Measurements from ENCODE around the gene ASF1A. TPM values are rescaled to one million over a fixed set of nuclear protein-coding genes. Genes with fewer than 3 reads are reported as not detected.

The ASF1A gene
- total and polyA plus RNA-seq, 7 experiments from 2014 or later = 16.5 to 63.9 (median 48.5) TPM

DNA sequence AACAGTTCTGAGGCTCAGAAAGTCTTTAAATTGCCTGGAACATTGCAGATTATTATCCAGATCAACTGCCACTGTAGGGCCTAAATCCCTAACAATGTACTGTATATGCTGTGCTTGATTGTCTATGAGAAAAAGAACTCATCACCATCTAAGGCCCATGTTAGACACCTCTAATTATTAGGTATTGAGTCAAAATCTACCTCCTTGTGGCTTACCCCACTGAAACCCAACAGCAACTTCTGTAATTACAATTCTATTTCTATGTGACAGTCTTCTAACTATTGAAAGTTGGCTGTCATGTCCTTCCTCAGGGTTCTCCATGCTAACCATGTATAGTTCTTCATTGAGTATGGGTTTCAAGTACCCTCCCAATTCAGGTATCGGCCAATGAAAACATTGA is 27.1 kb downstream of the ASF1A start:
- Mint-ChIP-seq H3K4me3 (no peak overlapping the region), H3K27ac (peak overlapping the region in 2 of 9 donors; percentile 21 to 26), H3K27me3 (no peaks in the 10 kb centered on the region), H3K4me1 (peaks cover 0 to 15% (median 3%) of the 10 kb centered on the region in 7 donors), H3K9me3 (no peaks in the 10 kb centered on the region), H3K36me3 (peaks cover 8 to 59% (median 46%) of the 10 kb centered on the region in 5 donors)
- ATAC-seq (no peak), DNase-seq (no peak)
- Histone ChIP-seq H3K36me3 (ENCODE audit: control insufficient read depth in 2 of 3, insufficient read depth in 3 of 3, low read length in 3 of 3) (peaks cover 12 to 53% (median 20%) of the 10 kb centered on the region in 3 experiments), H3K9me3 (ENCODE audit: control insufficient read depth in 2 of 3, low read length in 3 of 3) (no peaks in the 10 kb centered on the region), H3K4me1 (ENCODE audit: control insufficient read depth in 2 of 2, insufficient read depth in 2 of 2, low read length in 2 of 2) (no peaks in the 10 kb centered on the region), H3K27me3 (ENCODE audit: control insufficient read depth in 2 of 2, insufficient read depth in 2 of 2, low read length in 2 of 2) (no peaks in the 10 kb centered on the region), H3K4me3 (ENCODE audit: low read length) (no peak overlapping the region), H3K27ac (ENCODE audit: low read depth, low read length) (no peak overlapping the region)
- ChIA-PET CTCF (no interaction called here), POLR2A (interaction anchor here (1.2 to 1.3 kb wide), 2 partner anchors 10 to 362 kb away, joined by 3 read pairs; no protein-coding TSS in a partner anchor)
- intact Hi-C loops (cut with micrococcal nuclease) = loop anchor here in 1 of 2 donors (2.0 kb wide), 1 partner anchor 14 kb away; no protein-coding TSS in a partner anchor

DNA sequence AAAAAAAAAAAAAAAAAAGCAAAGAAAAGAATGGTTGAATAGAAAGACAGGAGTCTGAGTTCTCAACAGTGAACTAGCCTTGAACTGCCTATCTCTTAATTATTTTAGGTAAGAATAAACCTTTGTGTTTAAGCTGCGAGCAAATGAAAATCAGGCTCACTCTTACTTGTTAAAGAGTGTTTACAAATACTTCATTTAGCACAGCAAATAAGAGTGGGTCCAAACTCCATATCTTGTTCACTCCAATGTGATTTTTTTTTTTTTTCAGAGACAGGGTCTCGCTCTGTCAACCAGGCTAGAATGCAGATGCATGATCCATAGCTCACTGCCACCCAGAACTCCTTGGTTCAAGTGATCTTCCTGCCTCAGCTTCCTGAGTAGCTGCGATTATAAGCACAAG is 29.1 kb downstream of the ASF1A start:
- Mint-ChIP-seq H3K4me3 (no peak overlapping the region), H3K9me3 (no peaks in the 10 kb centered on the region), H3K27me3 (no peaks in the 10 kb centered on the region), H3K27ac (no peak overlapping the region), H3K36me3 (peaks cover 8 to 64% (median 47%) of the 10 kb centered on the region in 5 donors), H3K4me1 (peaks cover 0 to 22% (median 4%) of the 10 kb centered on the region in 7 donors)
- no peak overlapping the region for H3K4me3 ChIP-seq (ENCODE audit: low read length)
- no peaks in the 10 kb centered on the region for H3K4me1 ChIP-seq (ENCODE audit: control insufficient read depth in 2 of 2, insufficient read depth in 2 of 2, low read length in 2 of 2)
- H3K36me3 ChIP-seq (ENCODE audit: control insufficient read depth in 2 of 3, insufficient read depth in 3 of 3, low read length in 3 of 3) = peaks cover 12 to 46% (median 20%) of the 10 kb centered on the region in 3 experiments
- H3K9me3 ChIP-seq (ENCODE audit: control insufficient read depth in 2 of 3, low read length in 3 of 3) = no peaks in the 10 kb centered on the region
- no peak overlapping the region for H3K27ac ChIP-seq (ENCODE audit: low read depth, low read length)
- intact Hi-C loops (cut with micrococcal nuclease) = no loop called here
- DNase-seq (no peak), ATAC-seq (no peak)
- POLR2A ChIA-PET = no interaction called here
- CTCF ChIA-PET = interaction anchor here (0.7 kb wide), 1 partner anchor 11 kb away, joined by 3 read pairs; no protein-coding TSS in a partner anchor
- H3K27me3 ChIP-seq (ENCODE audit: control insufficient read depth in 2 of 2, insufficient read depth in 2 of 2, low read length in 2 of 2) = no peaks in the 10 kb centered on the region

DNA sequence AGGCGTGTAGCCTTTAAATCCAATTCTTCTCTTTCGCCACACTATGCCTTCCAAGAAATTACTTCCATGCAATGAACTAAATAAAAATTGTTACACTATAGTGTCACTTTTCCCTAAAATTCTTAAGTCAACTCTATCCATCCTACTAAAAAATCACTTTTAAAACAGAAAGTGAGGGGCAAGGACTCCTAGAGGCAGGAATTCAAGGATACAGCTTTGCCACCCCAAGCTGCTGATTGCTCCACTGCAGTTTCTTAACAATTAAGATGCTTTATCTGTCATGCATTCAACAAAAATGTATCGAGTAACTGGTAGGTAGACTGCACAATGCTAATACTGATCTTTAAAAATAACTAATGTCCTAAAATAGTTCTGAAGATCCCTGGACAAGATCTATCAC is 36.7 kb downstream of the ASF1A start:
- CTCF ChIA-PET = no interaction called here
- peaks cover 3 to 30% (median 28%) of the 10 kb centered on the region in 5 donors for H3K36me3 Mint-ChIP-seq
- Histone ChIP-seq H3K27ac (ENCODE audit: low read depth, low read length) (no peak overlapping the region), H3K27me3 (ENCODE audit: control insufficient read depth in 2 of 2, insufficient read depth in 2 of 2, low read length in 2 of 2) (no peaks in the 10 kb centered on the region), H3K9me3 (ENCODE audit: control insufficient read depth in 2 of 3, low read length in 3 of 3) (no peaks in the 10 kb centered on the region), H3K4me1 (ENCODE audit: control insufficient read depth in 2 of 2, insufficient read depth in 2 of 2, low read length in 2 of 2) (peaks cover 4 to 8% of the 10 kb centered on the region in 2 donors), H3K36me3 (ENCODE audit: control insufficient read depth in 2 of 3, insufficient read depth in 3 of 3, low read length in 3 of 3) (peaks cover 0 to 17% (median 0%) of the 10 kb centered on the region in 3 experiments), H3K4me3 (ENCODE audit: low read length) (no peak overlapping the region)
- ATAC-seq (no peak), DNase-seq (no peak)
- H3K4me1 Mint-ChIP-seq = peaks cover 15 to 48% (median 34%) of the 10 kb centered on the region in 7 donors
- no peak overlapping the region for H3K4me3 Mint-ChIP-seq
- intact Hi-C loops (cut with micrococcal nuclease) = loop anchor here (10.0 kb wide), 4 partner anchors 366 to 1446 kb away; partner anchors contain the start of genes DCBLD1 (in 1 of the 2), MAN1A1 (in 1 of the 2) and NUS1 (in 1 of the 2)
- POLR2A ChIA-PET = no interaction called here
- no peaks in the 10 kb centered on the region for H3K27me3 Mint-ChIP-seq
- H3K9me3 Mint-ChIP-seq = no peaks in the 10 kb centered on the region
- no peak overlapping the region for H3K27ac Mint-ChIP-seq

DNA sequence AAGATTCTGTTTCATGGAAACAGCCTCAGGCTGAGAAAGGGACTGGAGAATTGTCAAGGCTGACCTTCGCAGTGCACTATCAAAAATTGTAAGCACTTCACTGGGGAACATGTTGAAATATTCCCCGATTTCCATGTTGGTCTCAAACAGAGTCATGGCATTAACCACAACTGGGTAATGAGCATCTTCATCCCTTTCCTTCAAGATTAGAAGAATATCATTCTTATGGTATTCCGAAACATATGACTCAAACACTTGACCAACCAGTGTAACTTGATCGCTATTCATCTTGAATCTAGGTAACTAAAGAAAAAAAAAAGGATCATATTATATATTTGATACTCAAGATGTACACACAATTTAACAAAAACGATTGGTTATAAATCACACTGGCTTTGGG is 37.5 kb downstream of the ASF1A start:
- no peak overlapping the region for H3K4me3 ChIP-seq (ENCODE audit: low read length)
- ChIA-PET POLR2A (no interaction called here), CTCF (no interaction called here)
- Mint-ChIP-seq H3K4me1 (peaks cover 21 to 45% (median 36%) of the 10 kb centered on the region in 7 donors), H3K9me3 (no peaks in the 10 kb centered on the region), H3K36me3 (peaks cover 0 to 27% (median 25%) of the 10 kb centered on the region in 5 donors), H3K27ac (no peak overlapping the region), H3K4me3 (no peak overlapping the region), H3K27me3 (no peaks in the 10 kb centered on the region)
- H3K4me1 ChIP-seq (ENCODE audit: control insufficient read depth in 2 of 2, insufficient read depth in 2 of 2, low read length in 2 of 2) = peaks cover 4 to 8% of the 10 kb centered on the region in 2 donors
- no peak overlapping the region for H3K27ac ChIP-seq (ENCODE audit: low read depth, low read length)
- DNase-seq = no peak
- intact Hi-C loops (cut with micrococcal nuclease) = loop anchor here (10.0 kb wide), 4 partner anchors 367 to 1447 kb away; partner anchors contain the start of genes DCBLD1 (in 1 of the 2), MAN1A1 (in 1 of the 2) and NUS1 (in 1 of the 2)
- H3K27me3 ChIP-seq (ENCODE audit: control insufficient read depth in 2 of 2, insufficient read depth in 2 of 2, low read length in 2 of 2) = no peaks in the 10 kb centered on the region
- H3K9me3 ChIP-seq (ENCODE audit: control insufficient read depth in 2 of 3, low read length in 3 of 3) = no peaks in the 10 kb centered on the region
- no peak for ATAC-seq
- peaks cover 0 to 17% (median 0%) of the 10 kb centered on the region in 3 experiments for H3K36me3 ChIP-seq (ENCODE audit: control insufficient read depth in 2 of 3, insufficient read depth in 3 of 3, low read length in 3 of 3)

DNA sequence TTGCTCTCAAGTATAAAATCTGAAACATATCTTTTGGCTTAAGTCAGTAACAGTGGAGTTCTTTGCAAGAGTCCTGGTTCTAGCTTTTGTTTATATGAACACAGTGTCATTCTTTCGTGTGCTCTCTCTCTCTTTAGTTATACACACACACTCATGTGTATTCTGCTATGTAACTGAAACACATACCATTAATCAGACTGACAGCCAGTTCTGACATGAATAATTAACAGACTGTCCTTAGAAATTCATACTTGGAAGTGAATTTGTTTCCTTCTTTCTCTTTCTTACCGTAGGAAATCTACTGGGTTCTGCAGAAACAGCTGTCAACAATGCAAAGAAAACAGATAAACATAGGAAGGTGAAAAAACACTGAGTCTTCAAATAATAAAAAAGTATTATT is 38.5 kb downstream of the ASF1A start:
- peaks cover 0 to 2% (median 0%) of the 10 kb centered on the region in 11 donors for H3K9me3 Mint-ChIP-seq
- H3K27ac ChIP-seq (ENCODE audit: low read depth, low read length) = no peak overlapping the region
- ChIA-PET POLR2A (no interaction called here), CTCF (no interaction called here)
- H3K27me3 ChIP-seq (ENCODE audit: control insufficient read depth in 2 of 2, insufficient read depth in 2 of 2, low read length in 2 of 2) = no peaks in the 10 kb centered on the region
- no peak overlapping the region for H3K4me3 ChIP-seq (ENCODE audit: low read length)
- H3K36me3 ChIP-seq (ENCODE audit: control insufficient read depth in 2 of 3, insufficient read depth in 3 of 3, low read length in 3 of 3) = peaks cover 0 to 17% (median 0%) of the 10 kb centered on the region in 3 experiments
- H3K4me3 Mint-ChIP-seq = no peak overlapping the region
- peak overlapping the region in 1 of 9 donors; percentile 14 for H3K27ac Mint-ChIP-seq
- H3K36me3 Mint-ChIP-seq = peaks cover 0 to 27% (median 23%) of the 10 kb centered on the region in 5 donors
- no peak for ATAC-seq
- intact Hi-C loops (cut with micrococcal nuclease) = loop anchor here (10.0 kb wide), 4 partner anchors 368 to 1448 kb away; partner anchors contain the start of genes DCBLD1 (in 1 of the 2), MAN1A1 (in 1 of the 2) and NUS1 (in 1 of the 2)
- H3K4me1 ChIP-seq (ENCODE audit: control insufficient read depth in 2 of 2, insufficient read depth in 2 of 2, low read length in 2 of 2) = peaks cover 4 to 8% of the 10 kb centered on the region in 2 donors
- peaks cover 22 to 50% (median 42%) of the 10 kb centered on the region in 7 donors for H3K4me1 Mint-ChIP-seq
- no peaks in the 10 kb centered on the region for H3K9me3 ChIP-seq (ENCODE audit: control insufficient read depth in 2 of 3, low read length in 3 of 3)
- no peaks in the 10 kb centered on the region for H3K27me3 Mint-ChIP-seq
- no peak for DNase-seq

DNA sequence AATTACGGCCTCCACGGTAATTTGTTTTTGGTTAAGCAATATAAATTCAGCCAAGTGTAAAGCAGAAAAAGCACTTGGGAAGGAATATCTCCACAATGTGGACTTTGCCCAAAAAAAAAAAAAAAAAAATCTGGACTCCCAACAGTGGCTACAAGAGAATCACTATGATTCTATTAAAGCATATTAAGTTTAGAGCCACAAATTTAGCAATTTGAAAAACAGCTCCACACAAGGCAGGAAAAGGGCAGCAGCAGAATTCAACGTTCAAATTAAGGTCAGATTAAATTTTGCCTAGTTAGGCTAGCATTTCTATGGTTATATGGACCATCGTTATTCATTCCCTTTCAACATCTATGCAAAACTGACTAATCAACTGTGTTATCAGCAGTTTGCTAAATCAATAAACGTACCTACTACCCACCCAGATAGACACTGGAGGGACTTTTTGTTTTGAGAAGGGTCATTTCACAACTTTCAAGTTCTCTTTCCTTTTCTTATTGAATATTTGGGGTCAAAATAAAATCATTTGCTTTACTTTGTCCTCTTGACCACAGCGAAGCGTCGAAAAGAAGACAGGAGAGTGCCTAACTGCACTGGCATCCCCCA is 40.0 kb downstream of the ASF1A start:
- ChIA-PET CTCF (interaction anchor here (0.6 kb wide), 1 partner anchor 19 kb away, joined by 3 read pairs; no protein-coding TSS in a partner anchor), POLR2A (interaction anchor here (0.6 to 3.3 kb wide), 8 partner anchors 40 to 415 kb away, joined by 3 to 55 read pairs (median 3); partner anchors contain the start of genes ASF1A and FAM184A)
- H3K9me3 Mint-ChIP-seq = peaks cover 0 to 6% (median 2%) of the 10 kb centered on the region in 11 donors
- Histone ChIP-seq H3K9me3 (ENCODE audit: control insufficient read depth in 2 of 3, low read length in 3 of 3) (no peaks in the 10 kb centered on the region), H3K4me3 (ENCODE audit: low read length) (peak overlapping the region; percentile 98), H3K27me3 (ENCODE audit: control insufficient read depth in 2 of 2, insufficient read depth in 2 of 2, low read length in 2 of 2) (no peaks in the 10 kb centered on the region), H3K36me3 (ENCODE audit: control insufficient read depth in 2 of 3, insufficient read depth in 3 of 3, low read length in 3 of 3) (peaks cover 0 to 17% (median 0%) of the 10 kb centered on the region in 3 experiments), H3K4me1 (ENCODE audit: control insufficient read depth in 2 of 2, insufficient read depth in 2 of 2, low read length in 2 of 2) (peaks cover 4 to 8% of the 10 kb centered on the region in 2 donors), H3K27ac (ENCODE audit: low read depth, low read length) (peak overlapping the region; percentile 95)
- H3K36me3 Mint-ChIP-seq = peaks cover 0 to 34% (median 28%) of the 10 kb centered on the region in 5 donors
- peaks cover 22 to 49% (median 41%) of the 10 kb centered on the region in 7 donors for H3K4me1 Mint-ChIP-seq
- peak overlapping the region; percentile 86 to 96 (median 91) for H3K4me3 Mint-ChIP-seq
- intact Hi-C loops (cut with micrococcal nuclease) = loop anchor here (1.0 to 10.0 kb wide), 9 partner anchors 40 to 1449 kb away; partner anchors contain the start of genes ASF1A (in 1 of the 2), CEP85L (in 1 of the 2), DCBLD1 (in 1 of the 2) and FAM184A (in 1 of the 2)
- H3K27me3 Mint-ChIP-seq = no peaks in the 10 kb centered on the region
- H3K27ac Mint-ChIP-seq = peak overlapping the region; percentile 77 to 95 (median 89)
- no peak for DNase-seq
- no peak for ATAC-seq

Measured in naive thymus-derived CD4-positive, alpha-beta T cell (primary cell).